Subcutaneous abdominal adipose tissue (tissue), 5 donors: ENCODE data around the gene RACGAP1.
A peak's percentile ranks its signal among the peaks of the same experiment; 100 is the strongest.
"Not testable (repeated sequence)": the region's sequence is repeated elsewhere in the genome, so short reads cannot be mapped to it uniquely, and the experiment has no call there.

Source experiments
- H3K27ac ChIP-seq: one replicate; pipeline ENCODE4 v1.7.0; 2013; ENCODE audit warnings: low read depth, mild to moderate bottlenecking, inconsistent platforms, low read length, moderate library complexity
- H3K27me3 ChIP-seq, 5 donors: one replicate each; pipeline ENCODE4 v1.7.0; 2013; ENCODE audit warnings: low read length in 5 of 5, inconsistent platforms in 1 of 5; ENCODE audit not compliant: control insufficient read depth in 5 of 5, insufficient read depth in 4 of 5
- H3K36me3 ChIP-seq, 5 donors: one replicate each; pipeline ENCODE4 v1.7.0; 2013; ENCODE audit warnings: low read length in 5 of 5; ENCODE audit not compliant: control insufficient read depth in 5 of 5, insufficient read depth in 5 of 5
- H3K4me1 ChIP-seq, 5 donors: one replicate each; pipeline ENCODE4 v1.7.0; 2013; ENCODE audit warnings: low read length in 5 of 5, mild to moderate bottlenecking in 3 of 5, moderate library complexity in 1 of 5; ENCODE audit not compliant: control insufficient read depth in 5 of 5, insufficient read depth in 5 of 5
- H3K4me3 ChIP-seq, 5 donors: one replicate each; pipeline ENCODE4 v1.7.0; 2013; ENCODE audit warnings: low read length in 5 of 5, low read depth in 1 of 5
- H3K9ac ChIP-seq, 5 donors: one replicate each; pipeline ENCODE4 v1.7.0; 2013; ENCODE audit warnings: low read length in 5 of 5, mild to moderate bottlenecking in 4 of 5, moderate library complexity in 3 of 5
- H3K9me3 ChIP-seq, 5 donors: one replicate each; pipeline ENCODE4 v1.7.0; 2013; ENCODE audit warnings: low read length in 5 of 5; ENCODE audit not compliant: control insufficient read depth in 5 of 5
- donor health status: healthy.
- donor health status: healthy.
- donor health status: healthy.
- donor health status: healthy.
- donor health status: healthy.

Gene RACGAP1

GRCh38 chr12:50003595-50003994 is 21.7 kb downstream of the RACGAP1 start:
- Histone ChIP-seq H3K27me3 (no peaks in the 10 kb centered on the region), H3K4me3 (no peak overlapping the region), H3K36me3 (peaks cover 0 to 17% (median 5%) of the 10 kb centered on the region in 5 donors), H3K4me1 (peaks cover 0 to 5% (median 0%) of the 10 kb centered on the region in 5 donors), H3K9ac (no peak overlapping the region), H3K27ac (no peak overlapping the region), H3K9me3 (no peaks in the 10 kb centered on the region)

- Histone ChIP-seq H3K9ac (no peak overlapping the region), H3K9me3 (no peaks in the 10 kb centered on the region), H3K4me3 (no peak overlapping the region), H3K27me3 (no peaks in the 10 kb centered on the region), H3K36me3 (peaks cover 0 to 40% (median 8%) of the 10 kb centered on the region in 5 donors), H3K27ac (no peak overlapping the region), H3K4me1 (no peaks in the 10 kb centered on the region)
Measured at GRCh38 chr12:49998453-49998852, 26.8 kb downstream of the RACGAP1 start.

GRCh38 chr12:49990273-49990672 is 35.0 kb downstream of the RACGAP1 start:
- Histone ChIP-seq H3K4me1 (no peaks in the 10 kb centered on the region), H3K4me3 (no peak overlapping the region), H3K9ac (no peak overlapping the region), H3K27ac (no peak overlapping the region), H3K36me3 (peaks cover 4 to 28% (median 6%) of the 10 kb centered on the region in 5 donors), H3K9me3 (no peaks in the 10 kb centered on the region), H3K27me3 (no peaks in the 10 kb centered on the region)

GRCh38 chr12:49989400-49989799 is 35.9 kb downstream of the RACGAP1 start:
- not testable (repeated sequence) for H3K4me3 ChIP-seq, H3K9ac ChIP-seq, H3K4me1 ChIP-seq, H3K9me3 ChIP-seq, H3K27ac ChIP-seq, H3K27me3 ChIP-seq
- H3K36me3 ChIP-seq: peaks cover 4 to 27% (median 6%) of the 10 kb centered on the region in 5 donors

- H3K27me3 ChIP-seq: peaks cover 0 to 4% (median 0%) of the 10 kb centered on the region in 5 donors
- H3K4me3 ChIP-seq: no peak overlapping the region
- no peak overlapping the region for H3K27ac ChIP-seq
- no peak overlapping the region for H3K9ac ChIP-seq
- H3K36me3 ChIP-seq: peaks cover 4 to 14% (median 4%) of the 10 kb centered on the region in 5 donors
- peaks cover 0 to 6% (median 2%) of the 10 kb centered on the region in 5 donors for H3K4me1 ChIP-seq
- no peaks in the 10 kb centered on the region for H3K9me3 ChIP-seq
Measured at GRCh38 chr12:49987625-49988303, 37.5 kb downstream of the RACGAP1 start.

- not testable (repeated sequence) for H3K9me3 ChIP-seq, H3K4me3 ChIP-seq, H3K36me3 ChIP-seq, H3K4me1 ChIP-seq, H3K9ac ChIP-seq, H3K27me3 ChIP-seq, H3K27ac ChIP-seq
Measured at GRCh38 chr12:49986476-49986875, 38.8 kb downstream of the RACGAP1 start.

- no peaks in the 10 kb centered on the region for H3K9me3 ChIP-seq
- peaks cover 0 to 6% (median 2%) of the 10 kb centered on the region in 5 donors for H3K4me1 ChIP-seq
- no peak overlapping the region for H3K9ac ChIP-seq
- no peak overlapping the region for H3K27ac ChIP-seq
- H3K36me3 ChIP-seq: peaks cover 0 to 3% (median 2%) of the 10 kb centered on the region in 5 donors
- peaks cover 0 to 4% (median 0%) of the 10 kb centered on the region in 5 donors for H3K27me3 ChIP-seq
- no peak overlapping the region for H3K4me3 ChIP-seq
Measured at GRCh38 chr12:49985981-49986380, 39.3 kb downstream of the RACGAP1 start.

- Histone ChIP-seq H3K27ac (no peak overlapping the region), H3K4me1 (peaks cover 0 to 6% (median 2%) of the 10 kb centered on the region in 5 donors), H3K9me3 (no peaks in the 10 kb centered on the region), H3K9ac (no peak overlapping the region), H3K4me3 (no peak overlapping the region), H3K36me3 (peaks cover 0 to 3% (median 0%) of the 10 kb centered on the region in 5 donors), H3K27me3 (peaks cover 0 to 4% (median 0%) of the 10 kb centered on the region in 5 donors)
Measured at GRCh38 chr12:49984476-49985359, 40.6 kb downstream of the RACGAP1 start.

- Histone ChIP-seq H3K4me1 (peaks cover 0 to 6% (median 2%) of the 10 kb centered on the region in 5 donors), H3K36me3 (peaks cover 0 to 3% (median 0%) of the 10 kb centered on the region in 5 donors), H3K27ac (no peak overlapping the region), H3K27me3 (peaks cover 0 to 4% (median 0%) of the 10 kb centered on the region in 5 donors), H3K9ac (peak overlapping the region in 1 of 5 donors; percentile 28), H3K9me3 (no peaks in the 10 kb centered on the region), H3K4me3 (no peak overlapping the region)
Measured at GRCh38 chr12:49983892-49984291, 41.4 kb downstream of the RACGAP1 start.
